ENCODE results near the gene ANO2. TPM values are rescaled to one million over a fixed set of nuclear protein-coding genes. Genes with fewer than 3 reads are reported as not detected.

ANO2 gene
- polyA plus RNA-seq, 1 donor from 2014 or later: 1.8 TPM

DNA sequence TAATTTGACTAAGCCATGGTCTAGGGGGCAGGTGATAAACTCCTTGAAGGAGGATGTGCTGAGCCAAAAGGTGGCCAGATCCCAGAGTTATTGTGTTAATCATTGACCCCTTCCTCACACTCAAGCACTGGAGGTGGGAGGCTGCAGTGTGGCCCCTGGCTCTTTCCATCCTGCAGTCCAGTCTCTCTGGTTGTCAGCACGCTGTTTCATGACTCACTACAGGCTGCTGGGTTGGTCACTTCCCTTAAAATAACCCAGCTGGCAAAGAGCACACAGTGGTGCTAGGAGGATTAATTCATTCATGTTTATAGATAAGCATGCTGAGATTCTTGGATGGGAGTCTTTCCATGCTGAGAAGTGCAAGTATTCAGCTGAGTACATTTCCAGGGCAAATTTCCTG lies 228.9 kb downstream of the ANO2 start:
- Histone ChIP-seq H3K79me2 (replicated peaks; ENCODE audit: insufficient read depth, low read length) (no peaks in the 10 kb centered on the region), H3F3A (ENCODE audit: insufficient read depth, low read length, poor library complexity, severe bottlenecking) (no peaks in the 10 kb centered on the region), H3K9me3 (ENCODE audit: low read length) (no peaks in the 10 kb centered on the region), H3K9me2 (ENCODE audit: insufficient read depth, low read length) (no peaks in the 10 kb centered on the region), H3K27ac (ENCODE audit: low read length) (no peak overlapping the region), H4K20me1 (ENCODE audit: insufficient read depth) (no peaks in the 10 kb centered on the region), H3K27me3 (ENCODE audit: insufficient read depth, low read depth, low read length) (no peaks in the 10 kb centered on the region), H3K36me3 (ENCODE audit: insufficient read depth, low read length) (no peaks in the 10 kb centered on the region), H2AFZ (ENCODE audit: low read depth, low read length) (no peak overlapping the region), H3K4me3 (ENCODE audit: low read length) (no peak overlapping the region), H3K9ac (ENCODE audit: low read length) (no peak overlapping the region), H3K4me2 (ENCODE audit: low read length) (no peak overlapping the region)
- TF ChIP-seq TAF1 (IDR thresholded peaks at IDR 0.05; ENCODE audit: low read depth): no peak
- TF ChIP-seq RAD21 (conservative IDR thresholded peaks at IDR 0.05): no peak

DNA sequence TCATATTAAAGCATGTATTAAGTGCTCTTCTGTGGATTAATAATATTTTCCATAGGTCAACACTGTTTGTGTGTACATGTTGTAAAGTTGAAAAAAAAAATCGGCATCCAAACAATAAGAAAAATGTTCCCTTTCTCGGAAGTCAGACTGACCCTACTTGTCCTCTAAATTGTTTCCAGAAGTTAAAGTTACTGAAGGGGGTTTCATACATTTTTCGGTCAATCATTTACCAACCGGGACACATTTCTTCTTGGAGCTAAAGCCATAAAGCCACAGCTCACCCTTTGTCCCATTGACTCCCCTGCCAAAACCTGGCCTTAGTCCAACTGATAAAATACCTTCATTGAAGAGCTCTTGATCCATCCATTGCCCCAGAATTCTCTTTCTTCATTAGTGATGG lies 230.0 kb downstream of the ANO2 start:
- TF ChIP-seq, protein P1, sequence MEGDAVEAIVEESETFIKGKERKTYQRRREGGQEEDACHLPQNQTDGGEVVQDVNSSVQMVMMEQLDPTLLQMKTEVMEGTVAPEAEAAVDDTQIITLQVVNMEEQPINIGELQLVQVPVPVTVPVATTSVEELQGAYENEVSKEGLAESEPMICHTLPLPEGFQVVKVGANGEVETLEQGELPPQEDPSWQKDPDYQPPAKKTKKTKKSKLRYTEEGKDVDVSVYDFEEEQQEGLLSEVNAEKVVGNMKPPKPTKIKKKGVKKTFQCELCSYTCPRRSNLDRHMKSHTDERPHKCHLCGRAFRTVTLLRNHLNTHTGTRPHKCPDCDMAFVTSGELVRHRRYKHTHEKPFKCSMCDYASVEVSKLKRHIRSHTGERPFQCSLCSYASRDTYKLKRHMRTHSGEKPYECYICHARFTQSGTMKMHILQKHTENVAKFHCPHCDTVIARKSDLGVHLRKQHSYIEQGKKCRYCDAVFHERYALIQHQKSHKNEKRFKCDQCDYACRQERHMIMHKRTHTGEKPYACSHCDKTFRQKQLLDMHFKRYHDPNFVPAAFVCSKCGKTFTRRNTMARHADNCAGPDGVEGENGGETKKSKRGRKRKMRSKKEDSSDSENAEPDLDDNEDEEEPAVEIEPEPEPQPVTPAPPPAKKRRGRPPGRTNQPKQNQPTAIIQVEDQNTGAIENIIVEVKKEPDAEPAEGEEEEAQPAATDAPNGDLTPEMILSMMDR (IDR thresholded peaks at IDR 0.05; ENCODE audit: poor library complexity, severe bottlenecking): no peak
- TF ChIP-seq, protein P2, sequence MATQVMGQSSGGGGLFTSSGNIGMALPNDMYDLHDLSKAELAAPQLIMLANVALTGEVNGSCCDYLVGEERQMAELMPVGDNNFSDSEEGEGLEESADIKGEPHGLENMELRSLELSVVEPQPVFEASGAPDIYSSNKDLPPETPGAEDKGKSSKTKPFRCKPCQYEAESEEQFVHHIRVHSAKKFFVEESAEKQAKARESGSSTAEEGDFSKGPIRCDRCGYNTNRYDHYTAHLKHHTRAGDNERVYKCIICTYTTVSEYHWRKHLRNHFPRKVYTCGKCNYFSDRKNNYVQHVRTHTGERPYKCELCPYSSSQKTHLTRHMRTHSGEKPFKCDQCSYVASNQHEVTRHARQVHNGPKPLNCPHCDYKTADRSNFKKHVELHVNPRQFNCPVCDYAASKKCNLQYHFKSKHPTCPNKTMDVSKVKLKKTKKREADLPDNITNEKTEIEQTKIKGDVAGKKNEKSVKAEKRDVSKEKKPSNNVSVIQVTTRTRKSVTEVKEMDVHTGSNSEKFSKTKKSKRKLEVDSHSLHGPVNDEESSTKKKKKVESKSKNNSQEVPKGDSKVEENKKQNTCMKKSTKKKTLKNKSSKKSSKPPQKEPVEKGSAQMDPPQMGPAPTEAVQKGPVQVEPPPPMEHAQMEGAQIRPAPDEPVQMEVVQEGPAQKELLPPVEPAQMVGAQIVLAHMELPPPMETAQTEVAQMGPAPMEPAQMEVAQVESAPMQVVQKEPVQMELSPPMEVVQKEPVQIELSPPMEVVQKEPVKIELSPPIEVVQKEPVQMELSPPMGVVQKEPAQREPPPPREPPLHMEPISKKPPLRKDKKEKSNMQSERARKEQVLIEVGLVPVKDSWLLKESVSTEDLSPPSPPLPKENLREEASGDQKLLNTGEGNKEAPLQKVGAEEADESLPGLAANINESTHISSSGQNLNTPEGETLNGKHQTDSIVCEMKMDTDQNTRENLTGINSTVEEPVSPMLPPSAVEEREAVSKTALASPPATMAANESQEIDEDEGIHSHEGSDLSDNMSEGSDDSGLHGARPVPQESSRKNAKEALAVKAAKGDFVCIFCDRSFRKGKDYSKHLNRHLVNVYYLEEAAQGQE (IDR thresholded peaks at IDR 0.05; ENCODE audit: borderline replicate concordance): no peak
- TF ChIP-seq EZH2 (IDR thresholded peaks at IDR 0.05; ENCODE audit: borderline replicate concordance, insufficient read depth, low read length, poor library complexity, severe bottlenecking) (no peak), MXI1 (conservative IDR thresholded peaks at IDR 0.05; ENCODE audit: poor library complexity, severe bottlenecking) (no peak), RAD21 (conservative IDR thresholded peaks at IDR 0.05) (no peak), SMC3 (conservative IDR thresholded peaks at IDR 0.05; ENCODE audit: poor library complexity) (no peak), TAF1 (IDR thresholded peaks at IDR 0.05; ENCODE audit: low read depth) (no peak), EP300 (conservative IDR thresholded peaks at IDR 0.05; ENCODE audit: poor library complexity, severe bottlenecking) (no peak), POLR2AphosphoS5 (IDR thresholded peaks at IDR 0.05) (no peak)
- H3K4me2 ChIP-seq (ENCODE audit: low read length): no peak overlapping the region
- H2AFZ ChIP-seq (ENCODE audit: low read depth, low read length): no peak overlapping the region
- no peaks in the 10 kb centered on the region for H3F3A ChIP-seq (ENCODE audit: insufficient read depth, low read length, poor library complexity, severe bottlenecking)
- H3K4me3 ChIP-seq (ENCODE audit: low read length): no peak overlapping the region
- no peaks in the 10 kb centered on the region for H3K9me3 ChIP-seq (ENCODE audit: low read length)
- H3K36me3 ChIP-seq (ENCODE audit: insufficient read depth, low read length): no peaks in the 10 kb centered on the region
- no peaks in the 10 kb centered on the region for H3K79me2 ChIP-seq (replicated peaks; ENCODE audit: insufficient read depth, low read length)
- no peak overlapping the region for H3K27ac ChIP-seq (ENCODE audit: low read length)
- H4K20me1 ChIP-seq (ENCODE audit: insufficient read depth): no peaks in the 10 kb centered on the region
- H3K27me3 ChIP-seq (ENCODE audit: insufficient read depth, low read depth, low read length): no peaks in the 10 kb centered on the region
- no peaks in the 10 kb centered on the region for H3K9me2 ChIP-seq (ENCODE audit: insufficient read depth, low read length)
- no peak overlapping the region for H3K9ac ChIP-seq (ENCODE audit: low read length)

DNA sequence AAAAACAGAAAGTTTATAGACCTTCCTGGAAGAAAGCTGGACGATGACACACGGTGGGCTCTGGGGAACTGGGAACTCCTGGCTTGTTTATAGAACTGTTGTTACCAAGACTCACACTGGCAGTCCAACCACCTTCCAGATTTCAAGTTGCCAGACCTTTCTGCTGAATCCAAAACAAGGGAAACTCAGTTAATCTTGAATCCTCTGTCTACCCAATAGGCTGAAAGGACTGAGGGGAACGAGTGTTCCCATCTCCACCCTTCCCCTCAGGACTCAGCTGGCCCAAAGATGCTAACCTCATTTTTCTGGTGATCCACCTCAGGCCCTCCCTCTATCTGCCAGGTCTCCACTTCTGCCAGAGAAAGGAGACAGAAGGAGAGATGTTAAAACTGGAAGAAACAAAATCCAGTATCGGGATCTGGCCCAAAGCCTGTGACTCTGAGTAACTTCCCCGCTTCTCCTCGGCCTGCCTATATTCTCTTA lies 231.4 kb downstream of the ANO2 start:
- Histone ChIP-seq H2AFZ (ENCODE audit: low read depth, low read length) (no peak overlapping the region), H3K27ac (ENCODE audit: low read length) (no peak overlapping the region), H3K9ac (ENCODE audit: low read length) (no peak overlapping the region), H3K9me2 (ENCODE audit: insufficient read depth, low read length) (no peaks in the 10 kb centered on the region), H3K4me3 (ENCODE audit: low read length) (no peak overlapping the region), H3K27me3 (ENCODE audit: insufficient read depth, low read depth, low read length) (no peaks in the 10 kb centered on the region), H3K79me2 (replicated peaks; ENCODE audit: insufficient read depth, low read length) (no peaks in the 10 kb centered on the region), H3K9me3 (ENCODE audit: low read length) (no peaks in the 10 kb centered on the region), H3K36me3 (ENCODE audit: insufficient read depth, low read length) (no peaks in the 10 kb centered on the region), H3F3A (ENCODE audit: insufficient read depth, low read length, poor library complexity, severe bottlenecking) (no peaks in the 10 kb centered on the region), H3K4me2 (ENCODE audit: low read length) (no peak overlapping the region), H4K20me1 (ENCODE audit: insufficient read depth) (no peaks in the 10 kb centered on the region)
- no peak for TF ChIP-seq SMC3 (conservative IDR thresholded peaks at IDR 0.05; ENCODE audit: poor library complexity)
- no peak for TF ChIP-seq TAF1 (IDR thresholded peaks at IDR 0.05; ENCODE audit: low read depth)
- TF ChIP-seq MXI1 (conservative IDR thresholded peaks at IDR 0.05; ENCODE audit: poor library complexity, severe bottlenecking): no peak
- TF ChIP-seq, protein P1 (IDR thresholded peaks at IDR 0.05; ENCODE audit: poor library complexity, severe bottlenecking): no peak
- no peak for TF ChIP-seq EZH2 (IDR thresholded peaks at IDR 0.05; ENCODE audit: borderline replicate concordance, insufficient read depth, low read length, poor library complexity, severe bottlenecking)
- no peak for TF ChIP-seq POLR2AphosphoS5 (IDR thresholded peaks at IDR 0.05)
- TF ChIP-seq, protein P2 (IDR thresholded peaks at IDR 0.05; ENCODE audit: borderline replicate concordance): no peak
- no peak for TF ChIP-seq RAD21 (conservative IDR thresholded peaks at IDR 0.05)
- no peak for TF ChIP-seq EP300 (conservative IDR thresholded peaks at IDR 0.05; ENCODE audit: poor library complexity, severe bottlenecking)

All from neural cell (in vitro differentiated cells).